A549 (cell line): ENCODE data around the gene CTRB2. TPM values are rescaled to one million over a fixed set of nuclear protein-coding genes. Genes with fewer than 3 reads are reported as not detected.

Experiments used
- ATAC-seq, 2 experiments: fragments of 200-7000 bp in 1 of 2; fragments of >200 bp in 1 of 2; cut with Nextera tagmentation in 1 of 2; cut with Tn5 transposase in 1 of 2; 3 replicates each; pipeline versions ENCODE4 v1.8.0 to v1.9.1; 2018 to 2020; ENCODE audit warnings: mild to moderate bottlenecking in 1 of 2, moderate library complexity in 1 of 2
- CTCF ChIA-PET: fragments of 300-600 bp; sonication (Branson Sonifier 250); formaldehyde crosslinking; extraction: SDS; loops from one replicate; lab custom pipeline; 2021; ENCODE audit warnings: antibody characterized with exemption, inconsistent platforms; lab: Yijun Ruan, JAX
- POLR2A ChIA-PET: fragments of 350-600 bp; formaldehyde crosslinking; extraction: SDS; loops from one replicate; lab custom pipeline; 2021; ENCODE audit warnings: antibody characterized with exemption, inconsistent platforms; lab: Yijun Ruan, JAX
- DNase-seq, 2 experiments: peaks; one replicate each; pipeline versions ENCODE4 v3.0.0 to v3.0.0-alpha.2; 2011 to 2016; ENCODE audit warnings: low read depth in 1 of 2, low spot score in 1 of 2
- FAIRE-seq: peaks from 2 replicates; lab custom pipeline; 2011; peaks lifted over from hg19 to GRCh38; lab: Jason Lieb, UNC
- H3K27ac ChIP-seq, 2 experiments: fragments of >200 bp; sonication (Bioruptor Twin); formaldehyde crosslinking; 3 replicates each; pipeline ENCODE4 v1.5.1; 2016 to 2017
- H3K4me1 ChIP-seq: fragments of >200 bp; sonication (Bioruptor Twin); formaldehyde crosslinking; 3 replicates; pipeline ENCODE4 v1.6.1; 2016
- H3K4me2 ChIP-seq: fragments of >200 bp; sonication (Bioruptor Twin); formaldehyde crosslinking; 3 replicates; pipeline ENCODE4 v1.6.1; 2016
- H3K4me3 ChIP-seq: fragments of >200 bp; sonication (Bioruptor Twin); formaldehyde crosslinking; 3 replicates; pipeline ENCODE4 v1.5.1; 2016
- H3K9me3 ChIP-seq: fragments of >200 bp; sonication (Bioruptor Twin); formaldehyde crosslinking; 3 replicates; pipeline ENCODE4 v1.6.1; 2016
- BCL3 ChIP-seq: fragments of >200 bp; sonication (Bioruptor Twin); formaldehyde crosslinking; IDR thresholded peaks from 3 replicates; pipeline ENCODE4 v1.6.1; 2016
- CBX2 ChIP-seq: fragments of 200-600 bp; sonication (generic); IDR thresholded peaks from 2 replicates; pipeline ENCODE4 v1.6.1; 2016; ENCODE audit warnings: low read depth, mild to moderate bottlenecking, borderline replicate concordance
- CBX8 ChIP-seq: fragments of 200-600 bp; sonication (generic); IDR thresholded peaks from 2 replicates; pipeline ENCODE4 v1.6.1; 2016
- CEBPB ChIP-seq, 2 experiments: fragments of >200 bp in 1 of 2; sonication (Bioruptor Twin) in 1 of 2; formaldehyde crosslinking in 1 of 2; IDR thresholded peaks; 2 replicates each; pipeline ENCODE4 v1.6.1; 2012 to 2016
- CHD2 ChIP-seq: fragments of 150-350 bp; IDR thresholded peaks from 2 replicates; pipeline ENCODE4 v1.6.1; 2014; ENCODE audit warnings: low read length; ENCODE audit not compliant: partially characterized antibody
- CTCF ChIP-seq: fragments of >200 bp; sonication (Bioruptor Twin); formaldehyde crosslinking; IDR thresholded peaks from 3 replicates; pipeline ENCODE4 v1.5.1; 2016
- E2F6 ChIP-seq: IDR thresholded peaks from 2 replicates; pipeline ENCODE4 v1.6.1; 2012; ENCODE audit warnings: low read depth, borderline replicate concordance
- EHMT2 ChIP-seq: fragments of 200-600 bp; sonication (generic); IDR thresholded peaks from 2 replicates; pipeline ENCODE4 v1.6.1; 2016; ENCODE audit warnings: antibody characterized with exemption, low read depth, mild to moderate bottlenecking, moderate library complexity
- EP300 ChIP-seq, 2 experiments: fragments of >200 bp; sonication (Bioruptor Twin); formaldehyde crosslinking; IDR thresholded peaks; 2 replicates in 1 of 2; 3 replicates in 1 of 2; pipeline ENCODE4 v1.6.1; 2016 to 2017
- ESRRA ChIP-seq: fragments of 150-350 bp; IDR thresholded peaks from 2 replicates; pipeline ENCODE4 v1.6.1; 2014; ENCODE audit warnings: mild to moderate bottlenecking, low read length, borderline replicate concordance
- FOSL2 ChIP-seq, 2 experiments: fragments of 450-650 bp in 1 of 2; fragments of >200 bp in 1 of 2; sonication (Bioruptor Twin) in 1 of 2; formaldehyde crosslinking; IDR thresholded peaks; 2 replicates each; pipeline versions ENCODE4 v1.5.0 to v1.6.1; 2016 to 2020; ENCODE audit warnings: mild to moderate bottlenecking in 1 of 2, moderate library complexity in 1 of 2
- HES2 ChIP-seq: fragments of >200 bp; sonication (Bioruptor Twin); formaldehyde crosslinking; IDR thresholded peaks from 2 replicates; pipeline ENCODE4 v1.6.1; 2016
- HEYL ChIP-seq: fragments of 250-450 bp; sonication (Bioruptor Pico); IDR thresholded peaks from 2 replicates; pipeline ENCODE4 v1.8.0; 2021; ENCODE audit warnings: mild to moderate bottlenecking, moderate library complexity
- HMGXB4 ChIP-seq: fragments of 250-450 bp; sonication (Bioruptor Pico); IDR thresholded peaks from 2 replicates; pipeline ENCODE4 v1.5.0; 2021; ENCODE audit warnings: mild to moderate bottlenecking, moderate library complexity, borderline replicate concordance
- HOXA7 ChIP-seq: fragments of 250-450 bp; sonication (Bioruptor Pico); IDR thresholded peaks from 2 replicates; pipeline ENCODE4 v1.5.0; 2020; ENCODE audit warnings: mild to moderate bottlenecking, moderate library complexity
- JUN ChIP-seq, 2 experiments: fragments of >200 bp; sonication (Bioruptor Twin); formaldehyde crosslinking; IDR thresholded peaks; 2 replicates in 1 of 2; 3 replicates in 1 of 2; pipeline ENCODE4 v1.6.1; 2016 to 2017
- KDM5A ChIP-seq: fragments of 200-600 bp; sonication (generic); IDR thresholded peaks from 2 replicates; pipeline ENCODE4 v1.6.1; 2016; ENCODE audit warnings: antibody characterized with exemption, mild to moderate bottlenecking
- MYC ChIP-seq: IDR thresholded peaks from 2 replicates; pipeline ENCODE4 v1.6.1; 2012; ENCODE audit warnings: mild to moderate bottlenecking, inconsistent platforms, low read length, improper control_type of control experiment, borderline replicate concordance
- NFE2L2 ChIP-seq: fragments of 150-350 bp; conservative IDR thresholded peaks from 2 replicates; pipeline ENCODE4 v1.6.1; 2014; ENCODE audit warnings: low read length
- NPAS2 ChIP-seq: fragments of 250-450 bp; sonication (Bioruptor Pico); IDR thresholded peaks from 2 replicates; pipeline ENCODE4 v1.8.0; 2022; ENCODE audit warnings: mild to moderate bottlenecking, moderate library complexity, borderline replicate concordance
- NR3C1 ChIP-seq: fragments of >200 bp; sonication (Bioruptor Twin); formaldehyde crosslinking; IDR thresholded peaks from 3 replicates; pipeline ENCODE4 v1.6.1; 2017
- POLR2A ChIP-seq: IDR thresholded peaks from 2 replicates; pipeline ENCODE4 v1.6.1; 2012; ENCODE audit warnings: mild to moderate bottlenecking, low read length
- POLR2AphosphoS2 ChIP-seq: conservative IDR thresholded peaks from 2 replicates; pipeline ENCODE4 v1.6.1; 2012; ENCODE audit warnings: low read length, improper control_type of control experiment, inconsistent platforms
- RAD21 ChIP-seq, 2 experiments: fragments of >200 bp in 1 of 2; sonication (Bioruptor Twin) in 1 of 2; formaldehyde crosslinking in 1 of 2; IDR thresholded peaks in 1 of 2; conservative IDR thresholded peaks in 1 of 2; 2 replicates in 1 of 2; 3 replicates in 1 of 2; pipeline ENCODE4 v1.6.1; 2012 to 2018; ENCODE audit warnings: inconsistent platforms in 1 of 2
- RARB ChIP-seq: fragments of 250-450 bp; sonication (Bioruptor Pico); IDR thresholded peaks from 2 replicates; pipeline ENCODE4 v1.8.0; 2021; ENCODE audit warnings: mild to moderate bottlenecking, moderate library complexity
- RCOR1 ChIP-seq: fragments of 150-350 bp; IDR thresholded peaks from 2 replicates; pipeline ENCODE4 v1.6.1; 2014; ENCODE audit warnings: antibody characterized with exemption, low read length, low read depth
- TP53 ChIP-seq: fragments of 250-450 bp; sonication (Bioruptor Pico); IDR thresholded peaks from 2 replicates; pipeline ENCODE4 v1.5.0; 2021; ENCODE audit warnings: mild to moderate bottlenecking, moderate library complexity
- USF2 ChIP-seq: fragments of 450-650 bp; IDR thresholded peaks from 2 replicates; pipeline ENCODE4 v1.6.1; 2014; ENCODE audit warnings: antibody characterized with exemption
- WGBS: methylation state at CpG from one replicate; pipeline ENCODE4 v1.1.6; 2017; ENCODE audit errors: missing lambda C conversion rate; 5-methylcytosine and 5-hydroxymethylcytosine counted together
- polyA plus RNA-seq, 4 experiments: library from polyadenylated mRNA; depleted of rRNA in 3 of 4; stranded (reverse); fragments of >200 nt; fragmentation: RNase III in 1 of 4; extraction: RNeasy Plus Mini Kit Qiagen cat#74134 plus additional on column Dnase treatment in 1 of 4; gene quantifications; 2 replicates in 3 of 4; 3 replicates in 1 of 4; pipeline ENCODE4 v1.2.3, GENCODE V29; 2011 to 2017

CTRB2 gene
- polyA plus RNA-seq, 2 of the 4 experiments (the other 2 are of a cell fraction) = not detected

GRCh38 chr16:75193730-75194444 is 13.1 kb downstream of the CTRB2 start:
- POLR2A ChIA-PET = no interaction called here
- WGBS = 64% methylated on average over 10 of the region's 10 CpGs
- ATAC-seq (no peak), FAIRE-seq (no peak), DNase-seq (no peak)
- no peak overlapping the region for H3K27ac ChIP-seq
- peaks cover 18% of the 10 kb centered on the region; the same call in 2 of the 3 replicates for H3K9me3 ChIP-seq
- CTCF ChIA-PET = interaction anchor here (1.5 kb wide), 1 partner anchor 16 kb away, joined by 4 read pairs; no protein-coding TSS in a partner anchor
- TF ChIP-seq ESRRA (no peak), KDM5A (no peak), NFE2L2 (no peak), JUN (IDR thresholded peaks at IDR 0.05) (no peak), CBX8 (no peak), EHMT2 (no peak), FOSL2 (IDR thresholded peaks at IDR 0.05) (no peak), FOSL2 (CRISPR knock-in tag; IDR thresholded peaks at IDR 0.05) (no peak), RAD21 (conservative IDR thresholded peaks at IDR 0.05 in 1 of 2, IDR thresholded peaks at IDR 0.05 in 1 of 2) (no peak), HEYL (CRISPR knock-in tag) (no peak), BCL3 (no peak), POLR2A (no peak), CHD2 (no peak), CBX2 (no peak), E2F6 (no peak), TP53 (CRISPR knock-in tag) (no peak), MYC (no peak), POLR2AphosphoS2 (no peak), NR3C1 (no peak), EP300 (IDR thresholded peaks at IDR 0.05) (no peak), HOXA7 (CRISPR knock-in tag) (no peak)
- H3K4me1 ChIP-seq = no peaks in the 10 kb centered on the region
- no peak overlapping the region for H3K4me3 ChIP-seq
- no peak overlapping the region for H3K4me2 ChIP-seq

- FAIRE-seq (no peak), ATAC-seq (no peak), DNase-seq (no peak)
- ChIA-PET CTCF (no interaction called here), POLR2A (no interaction called here)
- no peak overlapping the region for H3K4me2 ChIP-seq
- WGBS = 60% methylated on average over 4 of the region's 4 CpGs
- H3K4me3 ChIP-seq = no peak overlapping the region
- no peak overlapping the region for H3K27ac ChIP-seq
- H3K9me3 ChIP-seq = peaks cover 22% of the 10 kb centered on the region; the same call in 2 of the 3 replicates
- no peaks in the 10 kb centered on the region for H3K4me1 ChIP-seq
- TF ChIP-seq HES2 (no peak), USF2 (no peak), CTCF (no peak), MYC (no peak), RCOR1 (no peak), HOXA7 (CRISPR knock-in tag) (no peak), FOSL2 (IDR thresholded peaks at IDR 0.05) (no peak), FOSL2 (CRISPR knock-in tag; IDR thresholded peaks at IDR 0.05) (no peak), NPAS2 (CRISPR knock-in tag) (no peak), BCL3 (no peak), RAD21 (conservative IDR thresholded peaks at IDR 0.05 in 1 of 2, IDR thresholded peaks at IDR 0.05 in 1 of 2) (no peak), HMGXB4 (CRISPR knock-in tag) (no peak), CEBPB (IDR thresholded peaks at IDR 0.05) (no peak), RARB (CRISPR knock-in tag) (no peak)
Observed at GRCh38 chr16:75193265-75193650, 13.7 kb downstream of the CTRB2 start.
